ENCODE data around the gene PAX2.
A peak's percentile ranks its signal among the peaks of the same experiment; 100 is the strongest.

GRCh38 chr10:100730725-100731406 lies 14.5 kb upstream of the PAX2 start:
- TF ChIP-seq BRF2 (CRISPR knock-in tag; IDR thresholded peaks at IDR 0.05) (no peak), EHMT2 (IDR thresholded peaks at IDR 0.05; ENCODE audit: borderline replicate concordance, low read depth, low read length) (no peak), ZNF34 (CRISPR knock-in tag; IDR thresholded peaks at IDR 0.05; ENCODE audit: borderline replicate concordance) (no peak), NFYB (CRISPR knock-in tag; IDR thresholded peaks at IDR 0.05) (no peak), EZH2 (conservative IDR thresholded peaks at IDR 0.05; ENCODE audit: low read depth, low read length) (peak; percentile 85; the same call in 1 of the 2 replicates), MXI1 (IDR thresholded peaks at IDR 0.05; ENCODE audit: borderline replicate concordance, low read depth, low read length) (no peak), CTCF (CRISPR knock-in tag; IDR thresholded peaks at IDR 0.05) (no peak), NR3C1 (CRISPR knock-in tag; IDR thresholded peaks at IDR 0.05) (no peak)

Measured in HepG2 (cell line).